ENCODE measurements around the gene LMBRD2. TPM values are rescaled to one million over a fixed set of nuclear protein-coding genes. Genes with fewer than 3 reads are reported as not detected.

Gene LMBRD2
- total RNA-seq, 2 experiments from 2014 or later: 4.1 to 4.2 TPM

DNA sequence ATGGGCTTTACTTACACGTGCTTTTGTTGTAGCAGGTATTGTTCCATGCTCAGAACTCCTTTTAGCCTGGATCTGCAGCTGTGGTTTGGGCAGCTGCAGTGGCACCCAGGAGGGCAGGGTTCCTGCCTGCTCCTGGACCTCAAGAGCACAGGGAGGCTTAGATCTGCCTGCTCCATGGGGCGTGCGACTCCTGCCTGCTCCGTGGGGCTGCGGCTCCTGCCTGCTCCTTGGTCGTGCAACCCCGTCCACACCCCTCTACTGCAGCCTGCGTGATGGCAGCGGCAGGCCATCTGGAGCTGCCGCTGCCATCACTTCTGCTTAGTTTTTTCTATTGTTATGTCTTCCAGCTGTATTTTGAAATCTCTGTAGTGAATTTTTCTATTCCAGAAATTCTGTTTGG lies 73.3 kb downstream of the LMBRD2 start:
- H3K27ac ChIP-seq (ENCODE audit: low read depth in 1 of 2, low read length in 2 of 2): no peak overlapping the region
- H3K4me3 ChIP-seq (ENCODE audit: low read length): no peak overlapping the region
- Mint-ChIP-seq H3K36me3 (ENCODE audit: low read depth) (no peaks in the 10 kb centered on the region), H3K4me1 (ENCODE audit: low read depth) (no peaks in the 10 kb centered on the region), H3K27me3 (peaks cover 25% of the 10 kb centered on the region), H3K4me3 (no peak overlapping the region), H3K27ac (no peak overlapping the region), H3K9me3 (no peaks in the 10 kb centered on the region)
- intact Hi-C loops (cut with DNase I, micrococcal nuclease): loop anchor here (2.0 to 5.0 kb wide), 3 partner anchors 226 to 428 kb away; no protein-coding TSS in a partner anchor
- TF ChIP-seq, protein P1, sequence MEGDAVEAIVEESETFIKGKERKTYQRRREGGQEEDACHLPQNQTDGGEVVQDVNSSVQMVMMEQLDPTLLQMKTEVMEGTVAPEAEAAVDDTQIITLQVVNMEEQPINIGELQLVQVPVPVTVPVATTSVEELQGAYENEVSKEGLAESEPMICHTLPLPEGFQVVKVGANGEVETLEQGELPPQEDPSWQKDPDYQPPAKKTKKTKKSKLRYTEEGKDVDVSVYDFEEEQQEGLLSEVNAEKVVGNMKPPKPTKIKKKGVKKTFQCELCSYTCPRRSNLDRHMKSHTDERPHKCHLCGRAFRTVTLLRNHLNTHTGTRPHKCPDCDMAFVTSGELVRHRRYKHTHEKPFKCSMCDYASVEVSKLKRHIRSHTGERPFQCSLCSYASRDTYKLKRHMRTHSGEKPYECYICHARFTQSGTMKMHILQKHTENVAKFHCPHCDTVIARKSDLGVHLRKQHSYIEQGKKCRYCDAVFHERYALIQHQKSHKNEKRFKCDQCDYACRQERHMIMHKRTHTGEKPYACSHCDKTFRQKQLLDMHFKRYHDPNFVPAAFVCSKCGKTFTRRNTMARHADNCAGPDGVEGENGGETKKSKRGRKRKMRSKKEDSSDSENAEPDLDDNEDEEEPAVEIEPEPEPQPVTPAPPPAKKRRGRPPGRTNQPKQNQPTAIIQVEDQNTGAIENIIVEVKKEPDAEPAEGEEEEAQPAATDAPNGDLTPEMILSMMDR (IDR thresholded peaks at IDR 0.05): no peak
- no peaks in the 10 kb centered on the region for H3K36me3 ChIP-seq (ENCODE audit: insufficient read depth, low read length)
- DNase-seq (no peak), ATAC-seq (ENCODE audit: poor library complexity) (no peak)
- POLR2A ChIA-PET: interaction anchor here (1.1 kb wide), 1 partner anchor 73 kb away, joined by 3 read pairs; the partner anchor contains the start of genes LMBRD2 and SKP2
- peaks cover 0 to 10% of the 10 kb centered on the region in 2 experiments for H3K27me3 ChIP-seq (ENCODE audit: control insufficient read depth in 1 of 2, insufficient read depth in 2 of 2, low read length in 2 of 2)
- H3K4me1 ChIP-seq (ENCODE audit: insufficient read depth, low read length): peaks cover 8% of the 10 kb centered on the region
- CTCF ChIA-PET: interaction anchor here (1.0 to 1.5 kb wide), 5 partner anchors 13 to 427 kb away, joined by 3 to 4 read pairs (median 4); no protein-coding TSS in a partner anchor
- H3K9me3 ChIP-seq (ENCODE audit: control insufficient read depth in 1 of 2, insufficient read depth in 1 of 2, low read length in 2 of 2): no peaks in the 10 kb centered on the region

DNA sequence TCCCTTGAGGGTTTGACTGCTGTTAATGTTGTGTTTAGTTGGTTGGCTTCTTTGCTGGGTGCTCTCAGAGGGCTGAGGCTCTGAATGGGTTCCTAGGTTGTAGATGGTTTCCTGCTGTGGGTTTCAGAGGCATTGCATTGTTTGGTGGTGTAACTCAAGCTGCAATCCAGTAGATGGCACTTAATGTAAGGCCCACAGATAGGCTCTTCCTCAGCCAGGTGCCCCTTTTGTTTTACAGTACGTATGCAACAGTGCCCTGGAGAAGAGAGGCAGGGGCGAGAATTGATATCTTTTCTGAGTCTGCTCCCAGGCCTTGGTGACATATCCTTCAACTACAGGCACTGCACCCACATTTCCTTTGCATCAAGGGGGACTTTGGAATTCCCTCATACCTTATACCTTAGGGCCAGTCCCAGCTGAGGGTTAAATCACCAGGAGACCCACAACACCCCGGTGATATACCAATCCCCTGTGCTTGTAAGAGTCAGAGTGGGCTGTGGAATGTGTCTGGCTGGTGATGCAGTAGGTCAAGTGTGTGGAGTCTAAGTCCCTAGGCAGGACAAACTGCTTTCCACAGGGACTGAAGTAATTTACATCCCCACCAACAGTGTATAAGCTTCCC lies 78.0 kb downstream of the LMBRD2 start:
- no peaks in the 10 kb centered on the region for H3K9me3 ChIP-seq (ENCODE audit: control insufficient read depth in 1 of 2, insufficient read depth in 1 of 2, low read length in 2 of 2)
- DNase-seq: peak in 2 of 14 experiments; percentile 24 to 31
- ChIA-PET POLR2A (no interaction called here), CTCF (interaction anchor here (0.6 kb wide), 1 partner anchor 341 kb away, joined by 3 read pairs; no protein-coding TSS in a partner anchor)
- ATAC-seq (ENCODE audit: poor library complexity): no peak
- Mint-ChIP-seq H3K36me3 (ENCODE audit: low read depth) (no peaks in the 10 kb centered on the region), H3K4me3 (no peak overlapping the region), H3K27me3 (peaks cover 18% of the 10 kb centered on the region), H3K27ac (no peak overlapping the region), H3K9me3 (no peaks in the 10 kb centered on the region), H3K4me1 (ENCODE audit: low read depth) (no peaks in the 10 kb centered on the region)
- H3K27me3 ChIP-seq (ENCODE audit: control insufficient read depth in 1 of 2, insufficient read depth in 2 of 2, low read length in 2 of 2): no peaks in the 10 kb centered on the region
- peaks cover 15% of the 10 kb centered on the region for H3K4me1 ChIP-seq (ENCODE audit: insufficient read depth, low read length)
- H3K27ac ChIP-seq (ENCODE audit: low read depth in 1 of 2, low read length in 2 of 2): no peak overlapping the region
- no peak overlapping the region for H3K4me3 ChIP-seq (ENCODE audit: low read length)
- H3K36me3 ChIP-seq (ENCODE audit: insufficient read depth, low read length): no peaks in the 10 kb centered on the region
- intact Hi-C loops (cut with DNase I, micrococcal nuclease): no loop called here
- TF ChIP-seq, protein P1 (IDR thresholded peaks at IDR 0.05): no peak

- DNase-seq (peak in 1 of 14 experiments; percentile 2), ATAC-seq (ENCODE audit: poor library complexity) (no peak)
- Histone ChIP-seq H3K27ac (ENCODE audit: low read depth in 1 of 2, low read length in 2 of 2) (no peak overlapping the region), H3K27me3 (ENCODE audit: control insufficient read depth in 1 of 2, insufficient read depth in 2 of 2, low read length in 2 of 2) (peaks cover 11 to 19% of the 10 kb centered on the region in 2 experiments), H3K4me3 (ENCODE audit: low read length) (peak overlapping the region; percentile 39), H3K4me1 (ENCODE audit: insufficient read depth, low read length) (peaks cover 22% of the 10 kb centered on the region), H3K9me3 (ENCODE audit: control insufficient read depth in 1 of 2, insufficient read depth in 1 of 2, low read length in 2 of 2) (no peaks in the 10 kb centered on the region), H3K36me3 (ENCODE audit: insufficient read depth, low read length) (no peaks in the 10 kb centered on the region)
- no peaks in the 10 kb centered on the region for H3K36me3 Mint-ChIP-seq (ENCODE audit: low read depth)
- H3K4me1 Mint-ChIP-seq (ENCODE audit: low read depth): no peaks in the 10 kb centered on the region
- TF ChIP-seq, protein P1 (IDR thresholded peaks at IDR 0.05): no peak
- POLR2A ChIA-PET: no interaction called here
- peaks cover 36% of the 10 kb centered on the region for H3K27me3 Mint-ChIP-seq
- H3K9me3 Mint-ChIP-seq: no peaks in the 10 kb centered on the region
- CTCF ChIA-PET: no interaction called here
- H3K4me3 Mint-ChIP-seq: no peak overlapping the region
- intact Hi-C loops (cut with DNase I, micrococcal nuclease): no loop called here
- H3K27ac Mint-ChIP-seq: no peak overlapping the region
Measured at GRCh38 chr5:36070687-36071571, 80.8 kb downstream of the LMBRD2 start.

Data from CD4-positive, alpha-beta T cell (primary cell).